Measurements from ENCODE around the gene BLTP3A. TPM values are rescaled to one million over a fixed set of nuclear protein-coding genes. Genes with fewer than 3 reads are reported as not detected.

BLTP3A gene
- total and polyA plus RNA-seq, 11 donors = 4.1 to 36.8 (median 22.0) TPM

DNA sequence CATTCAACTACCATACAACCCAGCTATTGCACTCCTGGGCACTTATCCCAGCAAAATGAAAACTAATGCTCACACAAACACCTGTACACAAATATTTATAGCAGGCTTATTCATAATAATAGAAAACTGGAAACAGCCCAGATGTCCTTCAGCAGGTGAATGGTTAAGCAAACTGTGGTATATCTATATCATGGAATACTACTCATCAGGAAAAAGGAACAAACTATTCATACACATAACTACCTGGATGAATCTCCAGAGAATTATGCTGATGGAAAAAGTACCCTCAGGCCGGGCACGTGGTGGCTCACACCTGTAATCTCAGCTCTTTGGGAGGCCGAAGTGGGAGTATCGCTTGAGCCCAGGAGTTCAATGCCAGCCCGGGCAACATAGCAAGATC, 3.8 kb upstream of the BLTP3A start:
- no peaks in the 10 kb centered on the region for H3K27me3 ChIP-seq
- ATAC-seq (no peak), DNase-seq (no peak)
- H3K27ac ChIP-seq = peak overlapping the region in 2 of 12 donors; percentile 3 to 43
- 83 to 99% (median 97%) methylated on average over 5 of the region's 5 CpGs for WGBS, 4 donors
- intact Hi-C loops (cut with DNase I) = no loop called here
- TF ChIP-seq, protein P1, sequence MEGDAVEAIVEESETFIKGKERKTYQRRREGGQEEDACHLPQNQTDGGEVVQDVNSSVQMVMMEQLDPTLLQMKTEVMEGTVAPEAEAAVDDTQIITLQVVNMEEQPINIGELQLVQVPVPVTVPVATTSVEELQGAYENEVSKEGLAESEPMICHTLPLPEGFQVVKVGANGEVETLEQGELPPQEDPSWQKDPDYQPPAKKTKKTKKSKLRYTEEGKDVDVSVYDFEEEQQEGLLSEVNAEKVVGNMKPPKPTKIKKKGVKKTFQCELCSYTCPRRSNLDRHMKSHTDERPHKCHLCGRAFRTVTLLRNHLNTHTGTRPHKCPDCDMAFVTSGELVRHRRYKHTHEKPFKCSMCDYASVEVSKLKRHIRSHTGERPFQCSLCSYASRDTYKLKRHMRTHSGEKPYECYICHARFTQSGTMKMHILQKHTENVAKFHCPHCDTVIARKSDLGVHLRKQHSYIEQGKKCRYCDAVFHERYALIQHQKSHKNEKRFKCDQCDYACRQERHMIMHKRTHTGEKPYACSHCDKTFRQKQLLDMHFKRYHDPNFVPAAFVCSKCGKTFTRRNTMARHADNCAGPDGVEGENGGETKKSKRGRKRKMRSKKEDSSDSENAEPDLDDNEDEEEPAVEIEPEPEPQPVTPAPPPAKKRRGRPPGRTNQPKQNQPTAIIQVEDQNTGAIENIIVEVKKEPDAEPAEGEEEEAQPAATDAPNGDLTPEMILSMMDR (IDR thresholded peaks at IDR 0.05) = no peak
- no peak for TF ChIP-seq POLR2A (IDR thresholded peaks at IDR 0.05)
- H3K36me3 ChIP-seq = no peaks in the 10 kb centered on the region
- H3K4me1 ChIP-seq = peaks cover 0 to 20% (median 4%) of the 10 kb centered on the region in 12 donors
- no peak overlapping the region for H3K4me3 ChIP-seq
- no peaks in the 10 kb centered on the region for H3K9me3 ChIP-seq

DNA sequence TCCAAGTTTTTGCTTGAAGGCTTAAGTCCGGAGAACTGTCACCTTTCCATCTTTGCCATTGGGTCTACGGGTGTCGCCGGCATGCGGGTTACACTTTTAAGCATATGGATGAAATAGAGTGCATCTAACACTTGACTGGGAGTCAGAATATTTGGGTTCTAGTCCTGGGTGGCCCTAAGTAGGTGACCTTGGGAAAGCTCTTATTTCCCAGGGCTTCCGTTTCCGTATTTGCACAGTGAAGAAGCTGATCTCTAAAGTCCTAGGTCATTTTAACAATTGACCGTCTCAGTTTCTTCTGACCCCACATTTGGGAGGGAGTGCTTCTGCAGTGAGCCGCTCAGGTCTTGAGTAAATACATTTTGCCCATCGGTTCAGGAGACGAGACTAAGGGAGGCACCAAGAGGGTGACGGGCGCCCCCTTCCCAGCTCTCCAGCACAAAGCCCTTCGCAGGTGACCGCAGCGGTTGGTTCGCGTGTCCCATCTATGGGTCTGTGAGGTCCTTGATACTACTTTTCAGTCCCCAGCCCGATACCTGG, 651 bp upstream of the BLTP3A start:
- H3K4me3 ChIP-seq = peak overlapping the region; percentile 73 to 99 (median 94)
- peaks cover 0 to 31% (median 16%) of the 10 kb centered on the region in 12 donors for H3K4me1 ChIP-seq
- ATAC-seq (peak; percentile 59 to 75 (median 66)), DNase-seq (peak; percentile 63 to 81 (median 68))
- H3K36me3 ChIP-seq = no peaks in the 10 kb centered on the region
- 9 to 28% (median 11%) methylated on average over 8 to 19 of the region's 19 CpGs for WGBS, 4 donors
- no peaks in the 10 kb centered on the region for H3K9me3 ChIP-seq
- H3K27ac ChIP-seq = peak overlapping the region; percentile 85 to 98 (median 96)
- intact Hi-C loops (cut with DNase I) = loop anchor here in 3 of 10 donors (1.0 to 5.0 kb wide), 2 partner anchors 34 kb away; partner anchors contain the start of gene SNRPC (in 3 of the 3)
- no peaks in the 10 kb centered on the region for H3K27me3 ChIP-seq
- TF ChIP-seq, protein P1 (IDR thresholded peaks at IDR 0.05) = peak in 6 of 12 donors; percentile 5 to 31 (median 20)
- no peak for TF ChIP-seq POLR2A (IDR thresholded peaks at IDR 0.05)

DNA sequence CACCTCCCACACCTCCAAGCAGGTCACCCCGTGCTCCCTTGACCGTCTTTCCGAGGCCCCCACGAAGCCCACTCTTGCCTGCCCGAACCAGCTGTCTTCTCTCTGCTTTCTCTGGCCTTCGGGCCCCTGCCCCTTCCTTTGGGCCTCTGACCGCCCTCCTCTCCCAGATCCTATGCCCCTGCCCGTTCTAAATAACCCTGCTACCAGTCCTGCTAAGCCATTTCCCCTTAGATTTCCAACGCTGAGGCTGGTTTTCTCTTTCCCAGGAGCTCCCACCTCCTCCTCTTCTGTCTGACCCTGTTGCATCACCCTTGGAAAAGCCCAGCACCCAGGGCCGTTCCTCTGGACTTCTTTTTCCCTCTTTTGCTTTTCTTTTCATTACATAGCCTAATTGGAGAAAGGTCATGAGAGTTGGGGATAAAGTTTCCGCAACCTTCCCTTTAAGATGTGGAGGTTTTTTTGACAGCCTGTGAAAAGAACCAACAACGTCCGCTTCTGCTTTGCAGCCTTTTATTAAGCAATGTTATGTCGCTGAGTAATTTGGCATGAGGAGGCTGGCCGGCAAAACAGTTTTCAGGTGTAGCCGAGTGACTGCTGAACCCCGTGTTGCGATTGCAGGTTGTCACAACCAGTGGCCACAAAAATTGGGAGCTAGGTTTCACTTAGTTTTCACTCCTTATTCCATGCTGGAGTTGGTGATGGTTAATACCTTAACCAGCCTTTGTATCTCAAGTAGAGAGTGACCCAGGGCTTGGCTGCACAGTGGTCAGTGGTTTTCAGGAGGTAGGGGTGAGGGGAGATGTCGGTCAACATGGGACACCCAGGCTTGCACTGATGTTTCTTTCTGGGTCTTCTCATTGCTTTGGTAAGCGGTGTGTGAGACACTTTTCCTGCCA, 970 bp downstream of the BLTP3A start:
- WGBS, 4 donors = 8 to 14% (median 10%) methylated on average over 20 of the region's 20 CpGs
- H3K27me3 ChIP-seq = no peaks in the 10 kb centered on the region
- ATAC-seq (peak; percentile 3 to 47 (median 12)), DNase-seq (peak in 2 of 5 donors; percentile 22 to 40)
- intact Hi-C loops (cut with DNase I) = loop anchor here in 4 of 10 donors (1.0 to 5.0 kb wide), 3 partner anchors 36 kb away; partner anchors contain the start of gene SNRPC (in 4 of the 4)
- peak overlapping the region; percentile 73 to 99 (median 94) for H3K4me3 ChIP-seq
- H3K9me3 ChIP-seq = no peaks in the 10 kb centered on the region
- no peaks in the 10 kb centered on the region for H3K36me3 ChIP-seq
- peaks cover 0 to 36% (median 16%) of the 10 kb centered on the region in 12 donors for H3K4me1 ChIP-seq
- peak overlapping the region; percentile 85 to 98 (median 96) for H3K27ac ChIP-seq
- no peak for TF ChIP-seq POLR2A (IDR thresholded peaks at IDR 0.05)
- TF ChIP-seq, protein P1 (IDR thresholded peaks at IDR 0.05) = no peak

DNA sequence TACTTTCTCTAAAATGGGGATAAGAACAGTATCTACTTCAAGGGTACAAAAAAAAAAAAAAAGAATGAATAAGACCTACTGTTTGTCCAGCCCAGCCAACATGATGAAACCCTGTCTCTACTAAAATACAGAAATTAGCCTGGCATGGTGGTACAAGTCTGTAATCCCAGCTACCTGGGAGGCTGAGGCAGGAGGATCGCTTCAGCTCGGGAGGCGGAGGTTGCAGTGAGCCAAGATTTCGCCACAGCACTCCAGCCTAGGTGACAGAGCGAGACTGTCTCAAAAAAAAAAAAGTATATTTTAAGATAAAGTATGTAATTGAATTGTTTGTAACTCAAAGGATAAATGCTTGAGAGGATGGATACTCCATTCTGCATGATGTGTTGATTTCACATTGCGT, 2.0 kb downstream of the BLTP3A start:
- Histone ChIP-seq H3K27me3 (no peaks in the 10 kb centered on the region), H3K36me3 (no peaks in the 10 kb centered on the region), H3K9me3 (no peaks in the 10 kb centered on the region), H3K27ac (no peak overlapping the region), H3K4me1 (peaks cover 0 to 34% (median 16%) of the 10 kb centered on the region in 12 donors), H3K4me3 (peak overlapping the region in 1 of 12 donors; percentile 99)
- ATAC-seq (no peak), DNase-seq (no peak)
- TF ChIP-seq, protein P1 (IDR thresholded peaks at IDR 0.05) = no peak
- TF ChIP-seq POLR2A (IDR thresholded peaks at IDR 0.05) = no peak
- intact Hi-C loops (cut with DNase I) = loop anchor here in 3 of 10 donors (2.0 to 5.0 kb wide), 2 partner anchors 37 kb away; partner anchors contain the start of gene SNRPC (in 3 of the 3)
- WGBS, 4 donors = 92 to 97% (median 96%) methylated on average over 6 of the region's 6 CpGs
